Measurements from ENCODE around the gene MAN1C1.

Gene MAN1C1

GRCh38 chr1:25612421-25612820 lies 4.2 kb upstream of the MAN1C1 start:
- DNase-seq: no peak

GRCh38 chr1:25613091-25613490 lies 3.5 kb upstream of the MAN1C1 start:
- no peak for DNase-seq

DNA sequence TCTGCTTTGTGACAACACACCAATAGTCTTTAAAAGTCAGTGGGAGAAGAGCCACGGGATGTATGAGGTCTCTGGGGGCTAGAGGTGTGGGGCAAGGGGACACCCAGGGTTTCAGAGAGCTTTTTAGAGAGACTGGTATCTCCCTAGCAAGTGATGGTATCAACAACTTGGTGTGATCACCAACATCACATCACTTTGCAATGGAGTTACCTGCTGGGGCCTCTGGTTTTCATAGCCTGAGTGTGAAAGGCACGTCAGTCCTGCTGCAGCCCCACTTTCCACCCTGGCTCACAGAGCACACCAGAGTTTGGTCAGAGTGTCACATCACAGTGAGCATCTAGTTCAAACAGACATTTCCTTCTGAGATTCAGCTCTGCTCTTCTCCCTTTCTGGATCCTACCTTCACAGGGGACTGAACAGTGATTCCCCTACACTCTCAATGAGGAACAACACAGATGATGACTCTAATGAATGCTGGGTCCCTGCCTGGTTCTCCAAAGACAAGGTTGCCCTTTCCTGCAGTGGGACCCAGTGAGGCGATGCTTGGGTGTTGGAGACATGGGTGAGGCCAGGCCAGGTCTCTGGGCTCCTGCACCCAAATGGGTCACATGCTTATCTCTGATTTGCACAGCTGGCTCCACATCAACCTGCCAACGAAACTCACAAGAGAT lies 2.0 kb upstream of the MAN1C1 start:
- DNase-seq: no peak

- no peak for DNase-seq
Observed at GRCh38 chr1:25615172-25615541, 1.4 kb upstream of the MAN1C1 start.

GRCh38 chr1:25615563-25616094 lies 962 bp upstream of the MAN1C1 start:
- DNase-seq: peak in 1 of 56 donors; percentile 51

DNA sequence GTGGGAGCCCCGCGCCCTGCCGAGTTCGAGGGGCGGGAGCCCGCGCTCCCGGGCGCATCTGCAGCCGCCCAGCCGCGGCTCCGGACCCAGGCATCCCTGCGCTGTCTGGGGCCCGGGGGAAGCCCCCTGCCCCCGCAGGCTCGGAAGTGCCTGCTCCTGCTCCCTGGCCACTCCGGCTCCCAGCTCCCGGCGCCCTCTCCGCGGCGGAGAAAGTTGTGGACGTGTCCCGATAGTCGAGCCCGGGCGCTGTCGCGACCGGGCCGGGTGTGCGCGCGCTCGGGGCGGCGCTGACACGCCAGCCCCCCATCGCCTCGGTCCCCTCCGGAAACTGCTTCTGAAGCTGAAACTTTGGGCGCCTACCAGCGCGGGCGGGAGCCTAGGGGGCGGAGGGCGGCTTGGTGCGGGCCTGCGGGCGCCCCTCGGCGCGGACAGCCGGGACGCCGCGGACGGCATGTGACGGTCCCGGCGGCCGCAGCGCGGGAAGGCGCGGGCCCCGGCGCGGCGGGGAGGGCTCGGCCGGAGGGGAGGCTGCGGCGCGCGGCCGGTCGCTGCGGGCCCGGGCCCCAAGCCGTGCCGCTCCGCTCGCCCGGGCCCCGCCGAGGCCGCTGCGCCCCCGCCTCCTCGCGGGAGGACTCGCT lies 515 bp downstream of the MAN1C1 start:
- peak in 4 of 56 donors; percentile 33 to 60 (median 50) for DNase-seq

GRCh38 chr1:25617625-25618432 lies 1.2 kb downstream of the MAN1C1 start:
- peak in 3 of 56 donors; percentile 18 to 61 (median 32) for DNase-seq

- no peak for DNase-seq
Observed at GRCh38 chr1:25618433-25618808, 1.8 kb downstream of the MAN1C1 start.

DNA sequence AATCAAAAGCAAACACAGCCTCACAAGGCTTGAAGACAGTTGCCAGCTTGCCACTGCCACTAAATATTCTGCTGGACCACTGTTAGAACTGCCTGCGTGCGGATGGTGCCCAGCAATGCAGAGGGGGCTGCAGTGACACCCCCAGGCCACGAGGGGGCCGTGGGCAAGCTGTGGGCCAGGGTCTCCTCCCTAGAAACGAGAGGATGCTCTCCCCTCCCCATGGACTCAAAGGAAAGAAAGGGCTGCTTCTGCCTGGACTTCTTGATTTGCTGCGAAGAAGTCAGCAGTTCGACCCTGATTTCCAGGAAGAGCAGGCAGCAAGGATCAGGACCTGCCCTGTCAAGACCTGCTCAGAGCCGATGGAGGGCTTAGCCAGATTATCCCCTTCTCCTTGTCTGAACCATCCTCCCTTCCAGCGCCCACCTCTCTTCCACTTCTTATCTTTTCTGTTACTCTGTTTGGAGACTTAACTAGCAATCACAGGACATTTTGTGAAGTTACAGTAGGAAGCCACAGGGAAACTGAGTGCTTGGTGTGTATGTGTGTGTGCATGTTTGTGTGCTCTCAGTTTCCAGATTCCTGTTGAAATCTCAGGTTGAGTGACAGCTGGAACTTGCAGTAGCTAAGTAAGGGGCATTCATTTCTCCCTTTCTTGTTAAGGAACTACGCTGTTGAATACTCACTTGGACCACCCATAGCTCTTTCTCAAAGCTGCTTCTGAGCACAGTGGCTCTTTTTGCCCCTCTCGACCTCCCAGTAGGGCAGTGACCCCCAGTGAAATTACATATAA lies 2.7 kb downstream of the MAN1C1 start:
- DNase-seq: peak in 38 of 56 donors; percentile 13 to 79 (median 43)

GRCh38 chr1:25620211-25620610 lies 3.6 kb downstream of the MAN1C1 start:
- no peak for DNase-seq

DNA sequence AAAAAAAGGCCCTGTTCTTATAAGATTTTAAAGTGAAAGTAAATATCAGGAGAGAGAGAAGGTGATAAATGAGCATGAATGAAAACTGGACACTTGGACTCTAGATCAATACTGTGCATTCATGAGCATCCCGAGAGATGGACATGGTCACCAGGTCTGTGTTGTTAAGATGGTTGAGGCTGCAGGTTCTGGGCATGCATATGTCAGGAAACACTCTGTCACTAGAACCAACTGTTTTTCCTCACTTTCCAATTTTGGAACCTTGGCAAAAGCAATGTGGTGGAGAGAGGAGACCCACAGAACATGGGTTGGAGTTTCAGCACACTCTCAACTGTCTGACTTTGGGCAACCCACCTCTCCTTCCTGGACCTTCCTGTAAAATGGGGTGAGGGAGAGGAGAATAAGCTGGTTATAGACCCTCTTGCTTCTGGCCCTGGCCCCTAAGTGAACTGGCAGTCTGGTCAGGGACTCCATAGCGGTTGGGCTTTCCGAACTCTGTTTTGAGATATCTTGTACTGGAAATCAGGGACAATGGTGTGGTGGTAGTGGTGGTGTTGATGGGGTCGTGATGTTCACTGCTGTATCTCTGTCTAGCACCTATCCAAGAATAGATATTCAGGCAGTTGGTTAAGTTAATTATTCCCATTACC lies 4.2 kb downstream of the MAN1C1 start:
- DNase-seq: no peak

GRCh38 chr1:25621876-25622275 lies 5.3 kb downstream of the MAN1C1 start:
- DNase-seq: no peak

GRCh38 chr1:25622531-25622930 lies 5.9 kb downstream of the MAN1C1 start:
- no peak for DNase-seq

GRCh38 chr1:25623007-25623406 lies 6.4 kb downstream of the MAN1C1 start:
- DNase-seq: no peak

DNA sequence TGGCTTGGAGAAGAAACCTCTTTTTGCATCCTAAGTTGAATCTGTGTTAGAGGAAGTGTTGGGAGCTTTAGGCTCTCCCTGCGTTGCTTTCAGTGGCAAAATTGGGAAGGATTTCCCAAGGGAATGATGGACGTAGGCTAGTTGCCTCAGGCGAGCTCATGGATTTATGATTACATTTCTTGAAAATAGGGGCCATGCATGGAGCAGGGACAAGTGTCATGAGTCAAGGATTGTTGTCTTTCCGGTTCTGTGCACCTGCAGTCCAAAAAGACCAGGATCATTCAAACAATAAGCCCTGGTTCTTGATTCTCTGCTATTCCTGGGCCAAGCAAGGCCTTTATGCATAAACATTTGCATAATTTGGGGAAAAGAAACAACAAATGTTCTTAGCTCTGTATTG lies 7.1 kb downstream of the MAN1C1 start:
- no peak for DNase-seq

DNA sequence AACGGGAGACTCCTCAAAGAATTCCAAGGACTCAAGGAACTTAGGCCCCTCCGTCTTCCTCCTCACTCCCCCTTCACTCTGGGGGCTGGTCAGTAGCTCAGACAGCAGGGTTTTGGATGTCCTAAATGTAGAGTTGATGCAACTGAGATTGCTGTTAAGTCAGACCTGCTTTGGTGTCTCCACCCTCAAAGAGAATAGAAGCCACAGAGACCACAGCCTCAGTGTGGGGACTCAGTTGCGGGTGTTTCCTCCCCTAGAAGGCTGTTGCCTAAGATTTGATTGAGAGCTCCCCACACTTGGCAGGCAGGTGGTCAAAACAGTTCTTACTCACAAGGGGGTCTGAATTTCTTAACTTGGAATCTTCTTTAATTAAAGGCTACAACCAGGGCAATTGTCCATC lies 7.6 kb downstream of the MAN1C1 start:
- DNase-seq: no peak

- DNase-seq: no peak
Observed at GRCh38 chr1:25624604-25625003, 8.0 kb downstream of the MAN1C1 start.

- DNase-seq: no peak
Observed at GRCh38 chr1:25626018-25626417, 9.4 kb downstream of the MAN1C1 start.

- DNase-seq: no peak
Observed at GRCh38 chr1:25628741-25629421, 12.3 kb downstream of the MAN1C1 start.

DNA sequence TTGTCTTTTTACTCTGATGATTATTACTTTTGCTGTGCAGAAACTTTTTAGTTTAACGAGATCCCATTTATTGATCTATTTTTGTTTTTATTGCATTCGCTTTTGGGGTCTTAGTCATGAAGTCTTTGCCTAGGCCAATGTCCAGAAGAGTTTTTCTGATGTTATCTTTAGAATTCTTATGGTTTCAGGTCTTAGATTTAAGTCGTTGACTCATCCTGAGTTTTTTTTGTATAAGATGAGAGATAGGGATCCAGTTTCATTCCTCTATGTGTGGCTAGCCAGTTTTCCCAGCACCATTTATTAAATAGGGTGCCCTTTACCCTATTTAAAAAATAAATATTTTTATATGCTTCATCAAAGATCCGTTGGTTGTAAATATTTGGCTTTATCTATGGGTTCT lies 13.2 kb downstream of the MAN1C1 start:
- no peak for DNase-seq

Measured in amygdala (tissue), 56 donors.